Left renal cortex interstitium (tissue), 4 donors: Measurements from ENCODE around the gene HSF2BP. TPM values are rescaled to one million over a fixed set of nuclear protein-coding genes. Genes with fewer than 3 reads are reported as not detected.
"Not testable (repeated sequence)": the region's sequence is repeated elsewhere in the genome, so short reads cannot be mapped to it uniquely, and the experiment has no call there.

Experiments
- DNase-seq, 4 donors: peaks; one replicate each; pipeline ENCODE4 v3.0.0-alpha.2; 2013; ENCODE audit warnings: low read depth in 4 of 4, low spot score in 2 of 4, missing footprints in 1 of 4
- polyA plus RNA-seq, 4 donors: library from polyadenylated mRNA; unstranded; fragments of 120-200 nt; gene quantifications; one replicate each; pipeline ENCODE4 v1.2.1, GENCODE V29; 2013; ENCODE audit not compliant: insufficient read length in 4 of 4

Gene HSF2BP
- polyA plus RNA-seq, 4 donors: 1.7 to 2.0 (median 2.0) TPM

GRCh38 chr21:43623588-43623987 lies 35.7 kb downstream of the HSF2BP start:
- DNase-seq: no peak

GRCh38 chr21:43622796-43623195 lies 36.5 kb downstream of the HSF2BP start:
- no peak for DNase-seq

GRCh38 chr21:43619856-43620255 lies 39.4 kb downstream of the HSF2BP start:
- no peak for DNase-seq

- no peak for DNase-seq
These were observed 39.9 kb downstream of the HSF2BP start for GRCh38 chr21:43619344-43619743.

GRCh38 chr21:43618940-43619339 lies 40.3 kb downstream of the HSF2BP start:
- DNase-seq: no peak

- not testable (repeated sequence) for DNase-seq
These were observed 42.4 kb downstream of the HSF2BP start for GRCh38 chr21:43616861-43617260.

GRCh38 chr21:43614839-43615238 lies 44.4 kb downstream of the HSF2BP start:
- no peak for DNase-seq

DNA sequence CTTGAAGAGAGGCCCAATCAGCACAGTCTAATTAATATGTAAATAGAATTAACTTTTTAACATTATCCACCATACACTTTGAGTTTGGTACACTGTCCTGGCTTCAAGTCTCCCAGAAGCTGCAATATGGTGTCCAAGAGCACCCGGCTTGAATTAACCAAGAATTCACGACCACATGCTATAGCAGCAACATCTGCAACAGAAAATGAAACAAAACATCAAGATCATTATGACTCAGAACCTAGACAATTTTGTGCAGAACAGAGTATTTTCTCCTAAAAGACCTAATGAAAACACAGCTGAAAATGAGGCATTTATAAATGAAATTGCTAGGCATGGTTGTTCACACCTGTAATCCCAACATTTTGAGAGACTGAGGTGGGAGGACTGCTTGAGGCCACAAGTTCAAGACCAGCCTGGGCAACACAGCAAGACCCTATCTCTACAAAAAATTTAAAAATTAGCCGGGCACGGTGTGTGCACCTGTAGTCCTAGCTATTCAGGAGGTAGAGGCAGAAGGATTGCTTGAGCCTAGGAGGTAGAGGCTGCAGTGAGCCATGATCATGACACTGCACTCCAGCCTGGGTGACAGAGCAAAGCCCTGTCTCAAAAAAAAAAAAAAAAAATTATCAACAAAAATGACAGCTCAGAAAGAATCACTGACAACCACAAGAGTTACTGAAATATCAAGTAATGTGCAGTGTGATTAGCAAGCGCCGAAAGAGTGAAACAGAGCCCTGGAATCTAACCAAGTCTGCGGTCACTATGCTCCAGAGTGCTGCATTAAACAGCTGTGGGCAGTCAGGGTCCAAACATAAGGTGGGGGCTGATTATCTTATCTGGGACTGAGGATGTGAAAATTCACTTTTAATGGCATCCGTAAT lies 45.3 kb downstream of the HSF2BP start:
- no peak for DNase-seq

- peak in 1 of 4 donors; percentile 49 for DNase-seq
These were observed 47.5 kb downstream of the HSF2BP start for GRCh38 chr21:43611598-43612369.

- DNase-seq: peak in 1 of 4 donors; percentile 27
These were observed 49.6 kb downstream of the HSF2BP start for GRCh38 chr21:43609501-43610340.

DNA sequence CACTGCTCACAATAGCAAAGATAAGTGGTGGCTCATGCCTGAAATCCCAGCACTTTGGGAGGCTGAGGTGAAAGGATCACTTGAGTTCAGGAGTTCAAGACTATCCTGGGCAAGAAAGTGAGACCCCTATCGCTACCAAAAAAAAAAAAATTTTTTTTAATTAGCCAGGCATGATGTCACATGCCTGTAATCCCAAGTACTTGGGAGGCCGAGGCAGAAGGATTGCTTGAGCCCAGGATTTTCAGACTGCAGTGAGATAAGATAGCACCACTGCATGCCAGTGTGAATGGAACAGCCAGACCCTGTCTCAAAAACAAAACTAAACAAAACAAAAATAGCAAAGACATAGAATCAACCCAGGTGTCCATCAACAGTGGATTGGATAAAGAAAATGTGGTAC lies 50.6 kb downstream of the HSF2BP start:
- DNase-seq: no peak

DNA sequence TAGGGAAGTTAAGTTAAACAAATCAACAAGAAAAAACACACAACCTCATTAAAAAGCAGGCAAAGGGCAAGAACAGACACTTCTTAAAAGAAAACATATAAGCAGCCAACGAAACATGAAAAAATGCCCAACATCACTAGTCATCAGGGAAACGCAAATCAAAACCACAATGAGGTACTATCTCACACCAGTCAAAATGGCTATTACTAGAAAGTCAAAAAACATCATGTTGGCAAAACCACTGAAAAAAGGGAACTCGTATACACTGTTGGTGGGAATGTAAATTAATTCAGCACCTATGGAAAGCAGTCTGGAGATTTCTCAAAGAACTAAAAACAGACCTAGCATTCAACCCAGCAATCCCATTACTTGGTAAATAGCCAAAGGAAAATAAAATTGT lies 51.1 kb downstream of the HSF2BP start:
- DNase-seq: no peak

DNA sequence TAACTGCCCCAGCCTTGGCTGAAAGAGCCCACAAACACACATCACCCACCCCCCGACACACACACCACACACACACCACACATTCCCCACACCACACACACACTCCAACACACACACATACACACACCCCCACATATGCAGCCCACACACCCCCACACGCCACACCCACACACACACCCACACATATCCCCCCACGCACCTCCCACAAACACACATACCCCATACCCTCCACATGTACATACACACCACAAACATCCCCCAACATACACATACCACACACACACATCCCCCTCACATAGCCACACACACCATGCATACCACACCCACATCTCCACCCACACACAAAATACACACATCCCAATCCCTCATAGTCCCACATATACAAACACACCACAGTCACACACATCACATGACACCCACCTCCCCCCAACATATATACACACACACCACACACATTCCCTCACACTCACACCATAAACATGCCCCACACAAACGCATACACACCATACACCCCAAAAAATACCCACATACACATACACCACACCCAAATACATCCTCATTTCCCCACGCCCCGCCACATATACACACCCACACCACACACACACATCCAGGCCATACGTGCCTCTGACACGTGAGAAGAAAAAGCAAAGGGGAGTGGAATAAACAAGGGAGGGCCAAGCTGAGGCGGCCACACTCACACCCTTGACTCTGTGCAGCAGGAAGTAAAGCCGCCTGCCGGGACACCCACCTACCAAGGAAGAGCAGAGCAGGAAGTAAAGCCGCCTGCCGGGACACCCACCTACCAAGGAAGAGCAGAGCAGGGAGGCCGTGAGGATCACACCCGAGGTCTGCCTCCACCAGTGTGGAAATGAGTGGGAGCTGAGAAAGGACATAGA lies 53.7 kb downstream of the HSF2BP start:
- no peak for DNase-seq

DNA sequence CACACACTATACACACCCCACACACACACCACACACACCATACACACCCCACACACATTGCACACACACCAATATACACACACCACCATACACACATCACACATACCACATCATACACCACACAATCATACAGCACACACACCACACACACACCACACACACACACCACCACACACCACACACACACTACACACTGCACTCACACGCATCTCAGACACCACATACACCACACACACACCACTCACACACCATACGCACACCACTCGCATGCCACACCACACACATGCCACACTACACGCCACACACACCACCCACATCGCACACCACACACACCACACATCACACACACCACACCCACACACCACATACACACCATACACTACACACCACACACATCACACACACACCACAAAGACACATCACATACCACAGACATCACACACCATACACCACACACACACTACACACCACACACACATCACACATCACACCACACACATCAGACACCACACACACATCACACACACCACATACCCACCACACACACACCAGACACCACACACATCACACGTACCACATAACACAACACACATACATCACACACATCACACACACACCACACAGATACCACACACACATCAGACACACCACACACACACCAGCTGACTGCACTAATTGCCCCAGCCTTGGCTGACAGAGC lies 54.6 kb downstream of the HSF2BP start:
- no peak for DNase-seq

GRCh38 chr21:43603641-43604504 lies 55.4 kb downstream of the HSF2BP start:
- DNase-seq: no peak

- no peak for DNase-seq
These were observed 56.1 kb downstream of the HSF2BP start for GRCh38 chr21:43603233-43603626.

GRCh38 chr21:43602266-43603232 lies 56.7 kb downstream of the HSF2BP start:
- no peak for DNase-seq
